ENCODE data around the gene KRT40.
"Not testable (repeated sequence)": the region's sequence is repeated elsewhere in the genome, so short reads cannot be mapped to it uniquely, and the experiment has no call there.

KRT40 gene

GRCh38 chr17:40984226-40984625, at the start of gene KRT40:
TSS of gene KRT40 (minus strand) at chr17:40984326. CDS start at chr17:40984273, 53 bp downstream.
- DNase-seq (ENCODE audit: low read depth in 3 of 3, low spot score in 1 of 3): no peak

- no peak for DNase-seq (ENCODE audit: low read depth in 3 of 3, low spot score in 1 of 3)
Observed at GRCh38 chr17:41029633-41030245, 45.6 kb upstream of the KRT40 start, which contains the start of gene KRTAP1-4. TSS of gene KRTAP1-4 (minus strand) at chr17:41030195. CDS start at chr17:41030078, 117 bp downstream.

- no peak for DNase-seq (ENCODE audit: low read depth in 3 of 3, low spot score in 1 of 3)
Observed at GRCh38 chr17:41026715-41027471, 42.8 kb upstream of the KRT40 start, which contains the start of gene KRTAP1-5. TSS of gene KRTAP1-5 (minus strand) at chr17:41027208. CDS start at chr17:41027155, 53 bp downstream.

GRCh38 chr17:41024697-41025096, 40.6 kb upstream of the KRT40 start:
- DNase-seq (ENCODE audit: low read depth in 3 of 3, low spot score in 1 of 3): no peak

DNA sequence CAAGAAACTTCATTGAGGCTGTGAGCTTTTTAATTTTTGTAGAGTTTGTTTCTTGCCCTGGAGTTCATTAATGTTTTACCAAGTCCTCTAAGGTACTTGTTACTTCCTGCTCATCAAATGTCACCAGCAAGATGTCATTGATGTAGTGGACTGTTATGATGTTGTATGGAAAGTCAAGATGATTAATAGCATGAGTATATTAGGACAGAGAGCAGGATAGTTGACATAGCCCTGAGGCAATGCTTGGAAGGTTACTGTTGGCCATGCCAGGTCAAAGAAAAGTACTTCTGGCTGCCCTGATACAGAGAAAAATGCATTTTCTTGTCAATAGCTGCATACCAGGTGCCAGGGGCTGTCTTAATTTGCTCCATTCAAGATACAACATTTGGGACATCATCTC, 36.2 kb upstream of the KRT40 start:
- no peak for DNase-seq (ENCODE audit: low read depth in 3 of 3, low spot score in 1 of 3)

DNA sequence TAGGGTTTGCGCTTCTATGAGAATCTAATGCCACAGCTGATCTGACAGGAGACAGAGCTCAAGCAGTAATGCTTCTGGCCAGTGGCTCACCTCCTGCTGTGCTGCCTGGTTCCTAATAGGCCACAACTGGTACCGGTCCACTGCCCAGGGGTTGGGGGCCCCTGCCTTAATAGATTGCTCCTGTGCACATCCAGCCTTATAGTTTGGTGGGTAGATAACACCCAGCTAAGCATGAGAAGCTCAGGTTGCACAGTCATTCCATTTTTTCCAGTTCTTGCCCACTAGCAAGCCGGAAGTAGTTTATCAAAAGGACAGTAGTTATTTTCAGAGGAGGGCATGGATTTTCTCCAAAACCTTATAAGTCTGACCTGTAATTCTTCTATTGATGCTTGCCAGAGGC, 35.3 kb upstream of the KRT40 start:
- no peak for DNase-seq (ENCODE audit: low read depth in 3 of 3, low spot score in 1 of 3)

GRCh38 chr17:41018541-41018940, 34.4 kb upstream of the KRT40 start:
- no peak for DNase-seq (ENCODE audit: low read depth in 3 of 3, low spot score in 1 of 3)

GRCh38 chr17:41016578-41017215, 32.6 kb upstream of the KRT40 start:
- DNase-seq (ENCODE audit: low read depth in 3 of 3, low spot score in 1 of 3): no peak

GRCh38 chr17:41015454-41015853, 31.3 kb upstream of the KRT40 start:
- no peak for DNase-seq (ENCODE audit: low read depth in 3 of 3, low spot score in 1 of 3)

GRCh38 chr17:41013606-41014005, 29.5 kb upstream of the KRT40 start:
- DNase-seq (ENCODE audit: low read depth in 3 of 3, low spot score in 1 of 3): no peak

- no peak for DNase-seq (ENCODE audit: low read depth in 3 of 3, low spot score in 1 of 3)
Observed at GRCh38 chr17:41013181-41013580, 29.1 kb upstream of the KRT40 start.

GRCh38 chr17:41012326-41013120, 28.4 kb upstream of the KRT40 start:
- no peak for DNase-seq (ENCODE audit: low read depth in 3 of 3, low spot score in 1 of 3)

DNA sequence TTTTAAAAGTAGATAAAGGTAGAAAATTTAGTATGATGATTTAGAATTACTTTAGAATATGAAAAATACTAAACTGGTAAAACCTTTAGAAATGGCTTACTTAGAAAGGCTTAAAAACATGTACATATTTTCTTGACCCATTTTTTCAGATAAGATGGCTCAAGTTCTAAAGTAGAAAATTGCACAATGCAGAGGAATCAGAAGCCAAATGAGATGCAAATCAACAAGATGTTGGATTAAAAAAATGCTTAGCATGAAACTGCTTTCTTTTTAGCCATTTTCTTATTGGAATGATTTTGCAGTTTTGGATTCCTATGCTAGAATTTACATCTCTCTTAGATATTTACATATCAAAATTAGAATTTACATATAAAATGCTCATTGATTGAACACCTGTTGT, 26.3 kb upstream of the KRT40 start:
- DNase-seq (ENCODE audit: low read depth in 3 of 3, low spot score in 1 of 3): no peak

- no peak for DNase-seq (ENCODE audit: low read depth in 3 of 3, low spot score in 1 of 3)
Observed at GRCh38 chr17:41009936-41010335, 25.8 kb upstream of the KRT40 start.

GRCh38 chr17:41009301-41009760, 25.2 kb upstream of the KRT40 start:
- no peak for DNase-seq (ENCODE audit: low read depth in 3 of 3, low spot score in 1 of 3)

DNA sequence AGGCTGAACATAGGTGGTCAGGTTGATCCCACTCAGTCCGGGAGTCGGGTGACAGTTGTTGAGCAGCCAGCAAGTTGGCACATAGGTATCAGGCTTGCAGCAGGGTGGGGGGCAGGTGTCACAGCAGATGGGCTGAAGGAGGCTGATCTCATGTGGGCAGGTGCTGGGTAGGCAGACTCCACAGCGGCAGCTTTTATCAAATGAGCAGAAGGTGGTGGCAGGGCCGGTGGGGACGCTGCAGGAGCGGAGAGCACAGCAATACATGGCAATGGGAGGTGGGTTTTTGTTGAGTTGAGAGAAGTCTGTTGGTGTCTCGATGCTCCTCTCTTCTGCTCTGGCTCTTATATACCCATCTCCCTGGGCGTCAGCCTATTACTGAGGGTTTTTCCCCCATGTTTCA, 24.7 kb upstream of the KRT40 start, which contains the start of gene KRTAP3-1:
KRTAP3-1 (minus strand) TSS at position 318 of the 400 bp plus-strand sequence; CDS start at position 264, 54 bp downstream.
- no peak for DNase-seq (ENCODE audit: low read depth in 3 of 3, low spot score in 1 of 3)

GRCh38 chr17:41004397-41004796, 20.3 kb upstream of the KRT40 start:
- no peak for DNase-seq (ENCODE audit: low read depth in 3 of 3, low spot score in 1 of 3)

GRCh38 chr17:41003926-41004325, 19.8 kb upstream of the KRT40 start:
- DNase-seq (ENCODE audit: low read depth in 3 of 3, low spot score in 1 of 3): no peak

DNA sequence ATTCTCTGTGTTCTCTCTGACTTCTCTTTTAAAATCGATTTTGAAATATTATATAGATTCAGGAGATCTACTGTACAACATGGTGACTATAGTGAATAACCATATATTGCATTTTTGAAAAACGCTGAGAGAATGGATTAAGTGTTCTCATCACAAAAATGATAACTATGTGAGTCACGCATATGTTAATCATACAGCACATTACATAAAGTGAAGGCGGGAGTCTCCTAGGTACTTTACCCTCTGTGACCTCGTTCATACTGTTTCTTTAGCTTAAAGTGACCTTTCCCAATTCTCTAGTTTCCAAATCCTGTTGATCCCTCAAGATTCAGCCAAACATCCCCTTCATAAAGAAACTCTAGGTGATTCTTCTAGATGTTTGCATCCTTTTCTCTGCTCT, 18.7 kb upstream of the KRT40 start:
- DNase-seq (ENCODE audit: low read depth in 3 of 3, low spot score in 1 of 3): no peak

DNA sequence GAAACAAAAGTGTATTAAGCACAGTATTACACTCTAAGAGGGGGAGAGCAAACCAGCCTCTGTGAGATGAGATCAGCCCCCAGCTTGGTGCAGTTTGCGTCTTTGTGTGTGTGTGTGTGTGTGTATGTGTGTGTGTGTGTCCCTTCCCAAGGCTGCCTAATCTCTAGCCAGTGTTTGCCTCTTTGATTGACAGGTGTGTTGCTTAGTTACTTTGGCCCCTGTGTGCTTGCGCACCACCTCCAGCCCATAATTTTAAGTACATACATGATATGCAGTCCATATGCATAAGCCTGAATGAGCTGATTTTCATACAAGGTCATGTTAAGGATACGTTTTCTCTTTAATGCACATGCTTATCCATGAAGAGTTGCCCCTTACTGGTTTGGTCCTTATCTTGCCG, 17.7 kb upstream of the KRT40 start:
- DNase-seq (ENCODE audit: low read depth in 3 of 3, low spot score in 1 of 3): no peak

GRCh38 chr17:40999563-40999962, 15.4 kb upstream of the KRT40 start, which contains the start of gene KRTAP3-2:
TSS of gene KRTAP3-2 (minus strand) at chr17:40999906. CDS start at chr17:40999853, 53 bp downstream.
- not testable (repeated sequence) for DNase-seq (ENCODE audit: low read depth in 3 of 3, low spot score in 1 of 3)
